DND-41 (cell line): ENCODE results near the gene NTN4.

ENCODE experiments used
- ATAC-seq: fragments of 200-7000 bp; cut with Tn5 transposase; 3 replicates; pipeline ENCODE4 v1.9.1; 2021; ENCODE audit warnings: low read depth; ENCODE audit not compliant: insufficient read depth
- DNase-seq: peaks from one replicate; pipeline ENCODE4 v3.0.0-alpha.2; 2020
- H2AFZ ChIP-seq: 2 replicates; pipeline ENCODE4 v1.6.0; 2012; ENCODE audit warnings: low read depth, low read length
- H3K27ac ChIP-seq: 2 replicates; pipeline ENCODE4 v1.5.1; 2012; ENCODE audit warnings: low read length, inconsistent platforms
- H3K27me3 ChIP-seq: fragments of 200-600 bp; sonication (generic); 2 replicates; pipeline ENCODE4 v1.6.0; 2012; ENCODE audit warnings: low read length, mild to moderate bottlenecking, inconsistent platforms; ENCODE audit not compliant: insufficient read depth, poor library complexity
- H3K36me3 ChIP-seq: 2 replicates; pipeline ENCODE4 v1.5.1; 2012; ENCODE audit warnings: low read length, inconsistent platforms; ENCODE audit not compliant: insufficient read depth
- H3K4me1 ChIP-seq: 2 replicates; pipeline ENCODE4 v1.5.1; 2012; ENCODE audit warnings: mild to moderate bottlenecking, low read length; ENCODE audit not compliant: insufficient read depth
- H3K4me2 ChIP-seq: 2 replicates; pipeline ENCODE4 v1.6.0; 2012; ENCODE audit warnings: mild to moderate bottlenecking, moderate library complexity, low read length, inconsistent platforms; ENCODE audit not compliant: insufficient read depth
- H3K4me3 ChIP-seq, 2 experiments: fragments of 200-600 bp in 1 of 2; shearing (Covaris generic) in 1 of 2; 2 replicates each; pipeline ENCODE4 v1.5.1; 2012 to 2016; ENCODE audit warnings: inconsistent platforms in 2 of 2, low read length in 2 of 2, mild to moderate bottlenecking in 2 of 2, low read depth in 1 of 2, moderate library complexity in 1 of 2
- H3K79me2 ChIP-seq: 2 replicates; pipeline ENCODE4 v1.6.0; 2012; ENCODE audit warnings: low read length, inconsistent platforms; ENCODE audit not compliant: insufficient read depth
- H3K9ac ChIP-seq: 2 replicates; pipeline ENCODE4 v1.6.0; 2012; ENCODE audit warnings: low read depth, mild to moderate bottlenecking, inconsistent platforms, low read length, moderate library complexity
- H3K9me3 ChIP-seq: 2 replicates; pipeline ENCODE4 v1.5.1; 2012; ENCODE audit warnings: low read length, moderate library complexity, mild to moderate bottlenecking, inconsistent platforms; ENCODE audit not compliant: insufficient read depth, severe bottlenecking
- H4K20me1 ChIP-seq: 2 replicates; pipeline ENCODE4 v1.6.0; 2012; ENCODE audit warnings: low read length; ENCODE audit not compliant: insufficient read depth
- CTCF ChIP-seq: IDR thresholded peaks from 2 replicates; pipeline ENCODE4 v1.5.1; 2012; ENCODE audit warnings: borderline replicate concordance, low read length, moderate library complexity, mild to moderate bottlenecking; ENCODE audit not compliant: poor library complexity, severe bottlenecking; ENCODE audit errors: extremely low read depth
- EZH2 ChIP-seq: IDR thresholded peaks from 3 replicates; pipeline ENCODE4 v1.6.1; 2012; ENCODE audit warnings: borderline replicate concordance, low read depth, mild to moderate bottlenecking, moderate library complexity, low read length, inconsistent platforms; ENCODE audit not compliant: severe bottlenecking

NTN4 gene

GRCh38 chr12:95653771-95654546, 136.6 kb downstream of the NTN4 start:
- DNase-seq (no peak), ATAC-seq (no peak)
- TF ChIP-seq CTCF = no peak
- TF ChIP-seq EZH2 = no peak
- Histone ChIP-seq H3K4me2 (no peak overlapping the region), H3K27me3 (no peaks in the 10 kb centered on the region), H4K20me1 (no peaks in the 10 kb centered on the region), H3K4me3 (no peak overlapping the region), H2AFZ (no peak overlapping the region), H3K79me2 (no peaks in the 10 kb centered on the region), H3K9me3 (no peaks in the 10 kb centered on the region), H3K4me1 (no peaks in the 10 kb centered on the region), H3K27ac (no peak overlapping the region), H3K36me3 (no peaks in the 10 kb centered on the region), H3K9ac (no peak overlapping the region)

GRCh38 chr12:95651681-95652080, 138.9 kb downstream of the NTN4 start:
- H3K27me3 ChIP-seq = no peaks in the 10 kb centered on the region
- no peaks in the 10 kb centered on the region for H3K4me1 ChIP-seq
- H3K36me3 ChIP-seq = no peaks in the 10 kb centered on the region
- H2AFZ ChIP-seq = no peak overlapping the region
- no peak for TF ChIP-seq EZH2
- TF ChIP-seq CTCF = no peak
- H3K9me3 ChIP-seq = no peaks in the 10 kb centered on the region
- DNase-seq = no peak
- H3K27ac ChIP-seq = no peak overlapping the region
- H4K20me1 ChIP-seq = no peaks in the 10 kb centered on the region
- no peaks in the 10 kb centered on the region for H3K79me2 ChIP-seq
- no peak overlapping the region for H3K9ac ChIP-seq
- no peak for ATAC-seq
- H3K4me3 ChIP-seq = no peak overlapping the region
- no peak overlapping the region for H3K4me2 ChIP-seq

GRCh38 chr12:95648990-95649791, 141.4 kb downstream of the NTN4 start:
- DNase-seq (no peak), ATAC-seq (no peak)
- Histone ChIP-seq H3K36me3 (no peaks in the 10 kb centered on the region), H3K4me1 (no peaks in the 10 kb centered on the region), H3K27me3 (no peaks in the 10 kb centered on the region), H3K27ac (no peak overlapping the region), H3K4me3 (no peak overlapping the region), H3K9me3 (no peaks in the 10 kb centered on the region), H3K79me2 (no peaks in the 10 kb centered on the region), H3K4me2 (no peak overlapping the region), H4K20me1 (no peaks in the 10 kb centered on the region), H3K9ac (no peak overlapping the region), H2AFZ (no peak overlapping the region)
- TF ChIP-seq EZH2 = no peak
- no peak for TF ChIP-seq CTCF
